HepG2 (cell line): Measurements from ENCODE around the gene IQCM. TPM values are rescaled to one million over a fixed set of nuclear protein-coding genes. Genes with fewer than 3 reads are reported as not detected.

Experiments used
- ATAC-seq: fragments of 200-7000 bp; cut with Tn5 transposase; 3 replicates; pipeline ENCODE4 v1.9.1; 2020; ENCODE audit warnings: mild to moderate bottlenecking, moderate library complexity
- BruUV-seq: library from RNA; stranded (reverse); fragments of 400-500 nt; replicated peaks from 2 replicates; lab custom pipeline; 2021; lab: Mats Ljungman, UMichigan
- CTCF ChIA-PET: fragments of 300-600 bp; formaldehyde crosslinking; extraction: SDS; loops from one replicate; lab custom pipeline; 2021; ENCODE audit warnings: low total read pairs, inconsistent platforms, low intra/inter-chr PET ratio; lab: Yijun Ruan, JAX
- POLR2A ChIA-PET: fragments of 350-600 bp; sonication (Branson Sonifier 250); formaldehyde crosslinking; loops from one replicate; lab custom pipeline; 2020; ENCODE audit warnings: antibody characterized with exemption, inconsistent platforms; lab: Yijun Ruan, JAX
- DNase-seq: peaks from one replicate; pipeline ENCODE4 v3.0.0-alpha.2; 2015; ENCODE audit warnings: low spot score
- FAIRE-seq: peaks from 3 replicates; lab custom pipeline; 2011; peaks lifted over from hg19 to GRCh38; lab: Jason Lieb, UNC
- H2AFZ ChIP-seq: one replicate; pipeline ENCODE4 v1.6.1; 2011; ENCODE audit warnings: low read length, inconsistent platforms
- H3K27ac ChIP-seq: fragments of 300-600 bp; 3 replicates; pipeline ENCODE4 v1.8.0; 2011; ENCODE audit warnings: mixed run types, mild to moderate bottlenecking, mixed read lengths, low read length, inconsistent platforms; ENCODE audit not compliant: insufficient read depth; ENCODE audit errors: extremely low read length
- H3K27me3 ChIP-seq, 2 experiments: fragments of 200-600 bp in 1 of 2; 2 replicates in 1 of 2; 3 replicates in 1 of 2; pipeline versions ENCODE4 v1.6.0 to v1.8.0; 2011; ENCODE audit warnings: low read length in 2 of 2, mild to moderate bottlenecking in 2 of 2, moderate library complexity in 2 of 2, inconsistent platforms in 1 of 2; ENCODE audit not compliant: insufficient read depth in 2 of 2, control insufficient read depth in 1 of 2
- H3K36me3 ChIP-seq, 2 experiments: fragments of 200-600 bp in 1 of 2; replicated peaks in 1 of 2; 2 replicates in 1 of 2; 3 replicates in 1 of 2; pipeline versions ENCODE4 v1.5.1 to v1.8.0; 2011; ENCODE audit warnings: low read length in 2 of 2, inconsistent platforms in 1 of 2; ENCODE audit not compliant: insufficient read depth in 2 of 2, control insufficient read depth in 1 of 2
- H3K4me1 ChIP-seq: 2 replicates; pipeline ENCODE4 v1.5.1; 2012; ENCODE audit warnings: low read length, inconsistent platforms; ENCODE audit not compliant: insufficient read depth
- H3K4me2 ChIP-seq: 2 replicates; pipeline ENCODE4 v1.6.0; 2011; ENCODE audit warnings: low read depth, low read length, inconsistent platforms
- H3K4me3 ChIP-seq, 3 experiments: fragments of 200-600 bp in 1 of 3; sonication (generic), shearing (Covaris generic) in 1 of 3; replicated peaks in 1 of 3; 2 replicates each; pipeline ENCODE4 v1.5.1; 2011 to 2016; ENCODE audit warnings: low read length in 3 of 3, inconsistent platforms in 2 of 3, low read depth in 2 of 3, mild to moderate bottlenecking in 2 of 3, control low read depth in 1 of 3, mixed read lengths in 1 of 3; ENCODE audit not compliant: insufficient read depth in 1 of 3
- H3K79me2 ChIP-seq: one replicate; pipeline ENCODE4 v1.6.1; 2011; ENCODE audit warnings: low read length, inconsistent platforms; ENCODE audit not compliant: insufficient read depth
- H3K9ac ChIP-seq: 2 replicates; pipeline ENCODE4 v1.6.0; 2011; ENCODE audit warnings: mild to moderate bottlenecking, low read depth, low read length, inconsistent platforms; ENCODE audit not compliant: insufficient read depth
- H3K9me3 ChIP-seq: 2 replicates; pipeline ENCODE4 v1.5.1; 2012; ENCODE audit warnings: mild to moderate bottlenecking, low read length
- H4K20me1 ChIP-seq: 2 replicates; pipeline ENCODE4 v1.6.0; 2011; ENCODE audit warnings: inconsistent platforms, mild to moderate bottlenecking, low read length, moderate library complexity; ENCODE audit not compliant: insufficient read depth
- DNMT1 ChIP-seq: sonication (generic); formaldehyde crosslinking; IDR thresholded peaks from 2 replicates; pipeline ENCODE4 v1.5.1; 2020; ENCODE audit warnings: mild to moderate bottlenecking, missing genetic modification reagents
- DPF2 ChIP-seq: sonication (generic); formaldehyde crosslinking; IDR thresholded peaks from 2 replicates; pipeline ENCODE4 v1.4.0; 2020; ENCODE audit warnings: mild to moderate bottlenecking, low read depth, missing genetic modification reagents, borderline replicate concordance
- EZH2 ChIP-seq: conservative IDR thresholded peaks from 2 replicates; pipeline ENCODE4 v1.6.1; 2012; ENCODE audit warnings: mild to moderate bottlenecking, low read depth, low read length, moderate library complexity
- FLYWCH1 ChIP-seq: sonication (generic); formaldehyde crosslinking; IDR thresholded peaks from 2 replicates; pipeline ENCODE4 v1.8.1; 2023; ENCODE audit warnings: mild to moderate bottlenecking, missing genetic modification reagents
- FOXK2 ChIP-seq: fragments of 450-650 bp; IDR thresholded peaks from 2 replicates; pipeline ENCODE4 v1.6.1; 2016
- GATA4 ChIP-seq: sonication (generic); IDR thresholded peaks from 2 replicates; pipeline ENCODE4 v1.6.1; 2016; ENCODE audit warnings: antibody characterized with exemption, low read depth, borderline replicate concordance
- ISL2 ChIP-seq: sonication (generic); formaldehyde crosslinking; IDR thresholded peaks from 2 replicates; pipeline ENCODE4 v1.5.0; 2020; ENCODE audit warnings: missing genetic modification reagents
- NKX3-1 ChIP-seq: sonication (generic); formaldehyde crosslinking; IDR thresholded peaks from 2 replicates; pipeline ENCODE4 v1.5.0; 2020; ENCODE audit warnings: missing genetic modification reagents
- PTBP1 ChIP-seq: fragments of 200-400 bp; formaldehyde crosslinking; IDR thresholded peaks from 2 replicates; pipeline ENCODE4 v1.6.1; 2018; ENCODE audit warnings: low read length, low read depth; ENCODE audit not compliant: poor library complexity, severe bottlenecking
- ZBTB3 ChIP-seq: sonication (generic); formaldehyde crosslinking; IDR thresholded peaks from 2 replicates; pipeline ENCODE4 v1.4.0; 2020; ENCODE audit warnings: low read depth, mild to moderate bottlenecking, moderate library complexity, missing genetic modification reagents, borderline replicate concordance
- ZIK1 ChIP-seq: sonication (generic); formaldehyde crosslinking; IDR thresholded peaks from 2 replicates; pipeline ENCODE4 v1.5.0; 2020; ENCODE audit warnings: mild to moderate bottlenecking, low read depth, missing genetic modification reagents, borderline replicate concordance
- ZNF121 ChIP-seq: sonication (generic); formaldehyde crosslinking; IDR thresholded peaks from 2 replicates; pipeline ENCODE4 v1.5.0; 2020; ENCODE audit warnings: mild to moderate bottlenecking, missing genetic modification reagents
- ZNF180 ChIP-seq: sonication (generic); formaldehyde crosslinking; IDR thresholded peaks from 2 replicates; pipeline ENCODE4 v1.4.0; 2020; ENCODE audit warnings: low read depth, missing genetic modification reagents, borderline replicate concordance
- ZNF253 ChIP-seq: sonication (generic); formaldehyde crosslinking; IDR thresholded peaks from 2 replicates; pipeline ENCODE4 v1.8.0; 2022; ENCODE audit warnings: mild to moderate bottlenecking, missing genetic modification reagents, borderline replicate concordance
- ZNF576 ChIP-seq: sonication (generic); formaldehyde crosslinking; IDR thresholded peaks from 2 replicates; pipeline ENCODE4 v1.4.0; 2020; ENCODE audit warnings: mild to moderate bottlenecking, missing genetic modification reagents
- ZNF83 ChIP-seq: sonication (generic); formaldehyde crosslinking; IDR thresholded peaks from 2 replicates; pipeline ENCODE4 v1.4.0; 2020; ENCODE audit warnings: missing genetic modification reagents, mild to moderate bottlenecking, borderline replicate concordance
- ZNF841 ChIP-seq: sonication (generic); formaldehyde crosslinking; IDR thresholded peaks from 2 replicates; pipeline ENCODE4 v1.8.1; 2023; ENCODE audit warnings: missing genetic modification reagents, borderline replicate concordance
- ZUFSP ChIP-seq: sonication (generic); formaldehyde crosslinking; IDR thresholded peaks from 2 replicates; pipeline ENCODE4 v1.9.0; 2021; ENCODE audit warnings: missing genetic modification reagents, mild to moderate bottlenecking, borderline replicate concordance
- in situ Hi-C: cut with HindIII; loops from 2 replicates; pipeline ENCODE4 v1.10.0; 2017; ENCODE audit warnings: low pct_unique_long_range_greater_than_20kb; ENCODE audit not compliant: extremely low pct_ligation_motif_present
- intact Hi-C: fragments of 100-400 bp; cut with micrococcal nuclease; formaldehyde crosslinking; loops from one replicate; pipeline ENCODE4 v1.10.0; 2022; ENCODE audit not compliant: unreplicated experiment
- polyA plus RNA-seq, 8 experiments: library from polyadenylated mRNA; depleted of rRNA in 3 of 8; stranded (reverse) in 7 of 8; unstranded in 1 of 8; fragments of >200 nt; fragmentation: Illumina TruSeq in 4 of 8; extraction: Trizol in 4 of 8; gene quantifications; 2 replicates each; pipeline versions ENCODE4 v1.2.1 to v1.2.3, GENCODE V29; 2011 to 2016; ENCODE audit warnings: low read depth in 4 of 8, missing spikeins in 1 of 8, mixed read lengths in 1 of 8; ENCODE audit not compliant: insufficient read depth in 1 of 8
- total RNA-seq, 5 experiments: library from RNA; depleted of rRNA; stranded (reverse); fragments of >200 nt; fragmentation: Illumina TruSeq; extraction: Trizol; gene quantifications; 2 replicates each; pipeline ENCODE4 v1.2.3, GENCODE V29; 2016; ENCODE audit warnings: low read depth in 1 of 5

IQCM gene
- total and polyA plus RNA-seq, 2 of the 13 experiments (the other 11 are each of a cell fraction or from before 2014, with no cell fraction given) = not detected

GRCh38 chr4:149518471-149518870 lies 297.2 kb downstream of the IQCM start (continued):
- TF ChIP-seq ZNF253 (CRISPR knock-in tag) = no peak

GRCh38 chr4:149513081-149513480 lies 302.6 kb downstream of the IQCM start:
- ATAC-seq = no peak
- H3K36me3 ChIP-seq = no peaks in the 10 kb centered on the region
- TF ChIP-seq DPF2 (CRISPR knock-in tag) = no peak
- TF ChIP-seq PTBP1 = no peak
- TF ChIP-seq ZUFSP (CRISPR knock-in tag) = no peak
- TF ChIP-seq DNMT1 = no peak
- TF ChIP-seq ZNF83 (CRISPR knock-in tag) = no peak
- TF ChIP-seq ZIK1 = no peak
- TF ChIP-seq GATA4 = no peak
- TF ChIP-seq ZBTB3 (CRISPR knock-in tag) = no peak
- no peak for TF ChIP-seq ZNF121
- no peak for TF ChIP-seq EZH2
- TF ChIP-seq FLYWCH1 (CRISPR knock-in tag) = no peak
- TF ChIP-seq ZNF576 = no peak
- no peak for TF ChIP-seq FOXK2
- no peak for TF ChIP-seq NKX3-1 (CRISPR knock-in tag)
- TF ChIP-seq ZNF180 (CRISPR knock-in tag) = no peak
- TF ChIP-seq ZNF841 (CRISPR knock-in tag) = no peak
- TF ChIP-seq ISL2 = no peak
- no peak overlapping the region for H3K27ac ChIP-seq
- no peak overlapping the region for H3K9ac ChIP-seq
- no TSS peak for BruUV-seq
- no peaks in the 10 kb centered on the region for H4K20me1 ChIP-seq
- H2AFZ ChIP-seq = no peak overlapping the region
- no peak for FAIRE-seq
- in situ Hi-C loops = no loop called here
- DNase-seq = no peak
- no peaks in the 10 kb centered on the region for H3K79me2 ChIP-seq
- no peaks in the 10 kb centered on the region for H3K4me1 ChIP-seq
- H3K4me2 ChIP-seq = no peak overlapping the region
- POLR2A ChIA-PET = no interaction called here
- CTCF ChIA-PET = no interaction called here
- H3K27me3 ChIP-seq = no peaks in the 10 kb centered on the region
- no peak overlapping the region for H3K4me3 ChIP-seq
- peaks cover 81% of the 10 kb centered on the region for H3K9me3 ChIP-seq
- intact Hi-C loops = no loop called here
